Subcutaneous abdominal adipose tissue (tissue), 5 donors: ENCODE data around the gene DNMT3B.

Experiments
- H3K27ac ChIP-seq: one replicate; pipeline ENCODE4 v1.7.0; 2013; ENCODE audit warnings: low read depth, mild to moderate bottlenecking, inconsistent platforms, low read length, moderate library complexity
- H3K27me3 ChIP-seq, 5 donors: one replicate each; pipeline ENCODE4 v1.7.0; 2013; ENCODE audit warnings: low read length in 5 of 5, inconsistent platforms in 1 of 5; ENCODE audit not compliant: control insufficient read depth in 5 of 5, insufficient read depth in 4 of 5
- H3K36me3 ChIP-seq, 5 donors: one replicate each; pipeline ENCODE4 v1.7.0; 2013; ENCODE audit warnings: low read length in 5 of 5; ENCODE audit not compliant: control insufficient read depth in 5 of 5, insufficient read depth in 5 of 5
- H3K4me1 ChIP-seq, 5 donors: one replicate each; pipeline ENCODE4 v1.7.0; 2013; ENCODE audit warnings: low read length in 5 of 5, mild to moderate bottlenecking in 3 of 5, moderate library complexity in 1 of 5; ENCODE audit not compliant: control insufficient read depth in 5 of 5, insufficient read depth in 5 of 5
- H3K4me3 ChIP-seq, 5 donors: one replicate each; pipeline ENCODE4 v1.7.0; 2013; ENCODE audit warnings: low read length in 5 of 5, low read depth in 1 of 5
- H3K9ac ChIP-seq, 5 donors: one replicate each; pipeline ENCODE4 v1.7.0; 2013; ENCODE audit warnings: low read length in 5 of 5, mild to moderate bottlenecking in 4 of 5, moderate library complexity in 3 of 5
- H3K9me3 ChIP-seq, 5 donors: one replicate each; pipeline ENCODE4 v1.7.0; 2013; ENCODE audit warnings: low read length in 5 of 5; ENCODE audit not compliant: control insufficient read depth in 5 of 5
- donor health status: healthy.
- donor health status: healthy.
- donor health status: healthy.
- donor health status: healthy.
- donor health status: healthy.

DNMT3B gene

GRCh38 chr20:32743237-32744112 is 18.7 kb upstream of the DNMT3B start, which contains the start of gene COMMD7:
TSS of gene COMMD7 (minus strand) at chr20:32743467. CDS start at chr20:32743391, 76 bp downstream.
- Histone ChIP-seq H3K4me1 (peaks cover 5 to 17% (median 16%) of the 10 kb centered on the region in 5 donors), H3K27ac (peak within 1 kb of the TSS; percentile 75), H3K9ac (peak within 1 kb of the TSS; percentile 84 to 100 (median 98)), H3K36me3 (no peaks in the 10 kb centered on the region), H3K4me3 (peak within 1 kb of the TSS; percentile 84 to 93 (median 88)), H3K9me3 (no peaks in the 10 kb centered on the region), H3K27me3 (no peaks in the 10 kb centered on the region)

- Histone ChIP-seq H3K4me3 (no peak overlapping the region), H3K27me3 (no peaks in the 10 kb centered on the region), H3K27ac (no peak overlapping the region), H3K9ac (peak overlapping the region in 1 of 5 donors; percentile 21), H3K9me3 (no peaks in the 10 kb centered on the region), H3K36me3 (no peaks in the 10 kb centered on the region), H3K4me1 (peaks cover 0 to 6% (median 0%) of the 10 kb centered on the region in 5 donors)
Observed at GRCh38 chr20:32749914-32750637, 12.1 kb upstream of the DNMT3B start.

GRCh38 chr20:32751293-32751692 is 10.9 kb upstream of the DNMT3B start:
- Histone ChIP-seq H3K36me3 (no peaks in the 10 kb centered on the region), H3K27ac (no peak overlapping the region), H3K27me3 (no peaks in the 10 kb centered on the region), H3K9me3 (no peaks in the 10 kb centered on the region), H3K4me1 (peaks cover 0 to 6% (median 0%) of the 10 kb centered on the region in 5 donors), H3K9ac (no peak overlapping the region), H3K4me3 (no peak overlapping the region)

- H3K9me3 ChIP-seq = no peaks in the 10 kb centered on the region
- H3K4me1 ChIP-seq = peaks cover 0 to 6% (median 0%) of the 10 kb centered on the region in 5 donors
- H3K36me3 ChIP-seq = no peaks in the 10 kb centered on the region
- H3K4me3 ChIP-seq = no peak overlapping the region
- H3K9ac ChIP-seq = no peak overlapping the region
- no peaks in the 10 kb centered on the region for H3K27me3 ChIP-seq
- no peak overlapping the region for H3K27ac ChIP-seq
Observed at GRCh38 chr20:32751702-32752457, 10.3 kb upstream of the DNMT3B start.

GRCh38 chr20:32752458-32753250 is 9.5 kb upstream of the DNMT3B start:
- no peak overlapping the region for H3K9ac ChIP-seq
- H3K4me3 ChIP-seq = no peak overlapping the region
- H3K27ac ChIP-seq = no peak overlapping the region
- no peaks in the 10 kb centered on the region for H3K9me3 ChIP-seq
- no peaks in the 10 kb centered on the region for H3K27me3 ChIP-seq
- H3K36me3 ChIP-seq = no peaks in the 10 kb centered on the region
- H3K4me1 ChIP-seq = peaks cover 0 to 6% (median 0%) of the 10 kb centered on the region in 5 donors

GRCh38 chr20:32753731-32754130 is 8.5 kb upstream of the DNMT3B start:
- Histone ChIP-seq H3K4me3 (no peak overlapping the region), H3K9ac (no peak overlapping the region), H3K27ac (no peak overlapping the region), H3K9me3 (no peaks in the 10 kb centered on the region), H3K4me1 (peaks cover 0 to 6% (median 0%) of the 10 kb centered on the region in 5 donors), H3K36me3 (no peaks in the 10 kb centered on the region), H3K27me3 (no peaks in the 10 kb centered on the region)

GRCh38 chr20:32756156-32756555 is 6.0 kb upstream of the DNMT3B start:
- H3K9me3 ChIP-seq = no peaks in the 10 kb centered on the region
- no peaks in the 10 kb centered on the region for H3K4me1 ChIP-seq
- H3K27me3 ChIP-seq = no peaks in the 10 kb centered on the region
- H3K4me3 ChIP-seq = no peak overlapping the region
- no peak overlapping the region for H3K9ac ChIP-seq
- no peaks in the 10 kb centered on the region for H3K36me3 ChIP-seq
- H3K27ac ChIP-seq = no peak overlapping the region

GRCh38 chr20:32761417-32761830 is 761 bp upstream of the DNMT3B start:
- peak overlapping the region in 3 of 5 donors; percentile 56 to 71 (median 64) for H3K9ac ChIP-seq
- H3K4me3 ChIP-seq = peak overlapping the region; percentile 53 to 88 (median 83)
- H3K4me1 ChIP-seq = peaks cover 2 to 29% (median 18%) of the 10 kb centered on the region in 5 donors
- no peak overlapping the region for H3K27ac ChIP-seq
- no peaks in the 10 kb centered on the region for H3K36me3 ChIP-seq
- no peaks in the 10 kb centered on the region for H3K9me3 ChIP-seq
- no peaks in the 10 kb centered on the region for H3K27me3 ChIP-seq

- Histone ChIP-seq H3K9me3 (no peaks in the 10 kb centered on the region), H3K36me3 (no peaks in the 10 kb centered on the region), H3K9ac (peak overlapping the region; percentile 56 to 89 (median 79)), H3K27ac (no peak overlapping the region), H3K4me1 (peaks cover 2 to 29% (median 18%) of the 10 kb centered on the region in 5 donors), H3K4me3 (peak overlapping the region; percentile 75 to 88 (median 83)), H3K27me3 (no peaks in the 10 kb centered on the region)
Observed at GRCh38 chr20:32762754-32763201, 593 bp downstream of the DNMT3B start.
